Frontal cortex (tissue), 1 donor: ENCODE measurements around the gene IFT172. TPM values are rescaled to one million over a fixed set of nuclear protein-coding genes. Genes with fewer than 3 reads are reported as not detected.

Source experiments
- small RNA-seq: library from RNA; depleted of rRNA; stranded (forward); fragments of <200 nt; gene quantifications from one replicate; pipeline ENCODE3, GENCODE V24; 2014
- total RNA-seq: library from RNA; depleted of rRNA; stranded (reverse); fragments of >200 nt; gene quantifications from one replicate; pipeline ENCODE4 v1.2.3, GENCODE V29; 2014

IFT172 gene
- total RNA-seq, 1 donor from 2014 or later: 36.3 TPM

Small RNA genes lying within 50 kb of the gene (small RNA-seq; reads per million reads assigned to genes)
- not detected for gene RNU6-986P

Other genes starting within 250 kb of the IFT172 start
- gene SLC30A3, start 226.7 kb downstream of the IFT172 start, total RNA-seq: 0.82 TPM
- gene DNAJC5G, start 214.3 kb downstream of the IFT172 start, total RNA-seq: not detected
- gene TRIM54, start 207.3 kb downstream of the IFT172 start, total RNA-seq: not detected
- gene UCN, start 181.3 kb downstream of the IFT172 start, total RNA-seq: 1.2 TPM
- 41.6 TPM for gene MPV17, start 166.6 kb downstream of the IFT172 start, total RNA-seq
- gene GTF3C2, start 133.0 kb downstream of the IFT172 start, total RNA-seq: 37.5 TPM
- 16.7 TPM for gene EIF2B4, start 119.4 kb downstream of the IFT172 start, total RNA-seq
- gene SNX17, start 119.1 kb downstream of the IFT172 start, total RNA-seq: 47.7 TPM
- gene ZNF513, start 109.0 kb downstream of the IFT172 start, total RNA-seq: 12.6 TPM
- 72.2 TPM for gene PPM1G, start 80.2 kb downstream of the IFT172 start, total RNA-seq
- gene NRBP1, start 61.1 kb downstream of the IFT172 start, total RNA-seq: 68.9 TPM
- not detected for gene KRTCAP3, start 47.4 kb downstream of the IFT172 start, total RNA-seq
- 45.7 TPM for gene FNDC4, start 5.5 kb upstream of the IFT172 start, total RNA-seq
- 1.6 TPM for gene GCKR, start 7.1 kb upstream of the IFT172 start, total RNA-seq
- gene ZNF512, start 93.3 kb upstream of the IFT172 start, total RNA-seq: 49.3 TPM
- 3.7 TPM for gene CCDC121, start 139.3 kb upstream of the IFT172 start, total RNA-seq
- gene GPN1, start 139.3 kb upstream of the IFT172 start, total RNA-seq: 31.4 TPM
- gene SUPT7L, start 173.9 kb upstream of the IFT172 start, total RNA-seq: 24.5 TPM
- 33.4 TPM for gene SLC4A1AP, start 174.1 kb upstream of the IFT172 start, total RNA-seq